NB4 (cell line): ENCODE results near the gene MBOAT1.

Experiments
- DNase-seq: peaks from one replicate; pipeline ENCODE4 v3.0.0; 2010; ENCODE audit warnings: low read depth
- H3K4me3 ChIP-seq: one replicate; pipeline ENCODE4 v1.5.1; 2011; ENCODE audit warnings: mild to moderate bottlenecking, low read depth, low read length, moderate library complexity
- MYC ChIP-seq: IDR thresholded peaks from 2 replicates; pipeline ENCODE4 v1.6.1; 2011; ENCODE audit warnings: low read depth, low read length
- POLR2A ChIP-seq: IDR thresholded peaks from 2 replicates; pipeline ENCODE4 v1.6.1; 2011; ENCODE audit warnings: mild to moderate bottlenecking; ENCODE audit not compliant: insufficient read length; ENCODE audit errors: extremely low read depth
- TF ChIP-seq, protein P1 (sequence below): IDR thresholded peaks from 2 replicates; pipeline ENCODE4 v1.6.1; 2011; ENCODE audit warnings: low read depth, low read length
- TF ChIP-seq, protein P2 (sequence below): IDR thresholded peaks from one replicate; pipeline ENCODE4 v1.5.1; 2012; ENCODE audit warnings: low read depth, low read length

Gene MBOAT1

DNA sequence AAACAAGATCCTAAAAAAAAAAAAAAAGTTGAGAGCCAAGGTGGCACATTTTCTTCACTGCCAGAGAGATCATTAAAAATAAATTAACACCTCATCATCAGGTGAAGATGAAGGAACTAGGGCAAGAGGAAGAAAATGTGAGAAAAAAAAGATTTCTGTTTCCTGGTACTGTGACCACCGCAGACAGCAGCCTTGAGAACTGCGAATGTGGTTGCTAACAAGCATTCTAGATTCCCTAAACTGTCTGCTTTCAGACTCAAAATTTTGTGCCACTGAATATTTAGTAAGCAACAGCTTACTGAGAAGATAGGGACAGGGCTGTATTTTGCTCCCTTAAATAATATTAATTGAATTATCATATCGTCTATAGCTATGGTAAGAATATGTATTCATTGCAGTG, 24.1 kb upstream of the MBOAT1 start:
- TF ChIP-seq, protein P1, sequence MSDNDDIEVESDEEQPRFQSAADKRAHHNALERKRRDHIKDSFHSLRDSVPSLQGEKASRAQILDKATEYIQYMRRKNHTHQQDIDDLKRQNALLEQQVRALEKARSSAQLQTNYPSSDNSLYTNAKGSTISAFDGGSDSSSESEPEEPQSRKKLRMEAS = no peak
- TF ChIP-seq POLR2A (no peak), MYC (no peak)
- TF ChIP-seq, protein P2, sequence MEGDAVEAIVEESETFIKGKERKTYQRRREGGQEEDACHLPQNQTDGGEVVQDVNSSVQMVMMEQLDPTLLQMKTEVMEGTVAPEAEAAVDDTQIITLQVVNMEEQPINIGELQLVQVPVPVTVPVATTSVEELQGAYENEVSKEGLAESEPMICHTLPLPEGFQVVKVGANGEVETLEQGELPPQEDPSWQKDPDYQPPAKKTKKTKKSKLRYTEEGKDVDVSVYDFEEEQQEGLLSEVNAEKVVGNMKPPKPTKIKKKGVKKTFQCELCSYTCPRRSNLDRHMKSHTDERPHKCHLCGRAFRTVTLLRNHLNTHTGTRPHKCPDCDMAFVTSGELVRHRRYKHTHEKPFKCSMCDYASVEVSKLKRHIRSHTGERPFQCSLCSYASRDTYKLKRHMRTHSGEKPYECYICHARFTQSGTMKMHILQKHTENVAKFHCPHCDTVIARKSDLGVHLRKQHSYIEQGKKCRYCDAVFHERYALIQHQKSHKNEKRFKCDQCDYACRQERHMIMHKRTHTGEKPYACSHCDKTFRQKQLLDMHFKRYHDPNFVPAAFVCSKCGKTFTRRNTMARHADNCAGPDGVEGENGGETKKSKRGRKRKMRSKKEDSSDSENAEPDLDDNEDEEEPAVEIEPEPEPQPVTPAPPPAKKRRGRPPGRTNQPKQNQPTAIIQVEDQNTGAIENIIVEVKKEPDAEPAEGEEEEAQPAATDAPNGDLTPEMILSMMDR = no peak
- DNase-seq = no peak
- H3K4me3 ChIP-seq = no peak overlapping the region

DNA sequence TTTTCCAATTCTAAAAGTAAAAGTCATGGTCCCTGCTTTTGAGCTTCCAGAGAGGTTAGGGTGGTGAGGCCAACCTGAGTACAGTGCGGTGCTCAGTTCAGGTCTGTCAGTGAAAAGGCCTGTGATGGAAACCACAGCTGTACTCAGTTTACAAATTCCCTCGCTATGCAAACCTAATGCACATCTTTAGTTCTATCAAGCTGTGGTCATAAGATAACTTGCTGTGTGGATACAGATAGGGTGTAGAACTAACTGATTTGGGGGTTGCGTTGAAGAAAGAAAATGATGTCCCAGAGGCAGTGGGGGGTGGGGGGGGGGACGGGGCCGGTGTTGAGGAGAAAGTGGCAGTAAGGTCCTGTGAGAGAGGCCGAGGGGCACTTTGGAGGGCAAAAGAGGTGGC, 22.8 kb upstream of the MBOAT1 start:
- H3K4me3 ChIP-seq = no peak overlapping the region
- TF ChIP-seq, protein P1 = no peak
- TF ChIP-seq, protein P2 = no peak
- DNase-seq = no peak

DNA sequence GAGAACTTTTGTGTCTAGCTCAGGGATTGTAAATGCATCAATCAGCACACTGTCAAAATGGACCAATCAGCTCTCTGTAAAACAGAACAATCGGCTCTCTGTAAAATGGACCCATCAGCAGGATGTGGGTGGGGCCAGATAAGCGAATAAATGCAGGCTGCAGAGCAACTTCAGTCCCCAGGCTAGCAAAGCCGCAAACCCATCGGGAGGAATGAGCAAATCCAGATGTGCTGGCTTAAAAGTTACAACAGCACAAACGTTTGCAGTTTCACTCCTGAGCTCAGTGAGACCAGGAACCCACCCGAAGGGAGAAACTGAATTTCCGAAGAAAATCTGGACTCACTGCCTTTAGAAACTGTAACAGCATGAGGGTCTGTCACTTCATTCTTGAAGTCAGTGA, 21.9 kb upstream of the MBOAT1 start:
- TF ChIP-seq POLR2A (no peak), MYC (no peak)
- TF ChIP-seq, protein P1 = no peak
- TF ChIP-seq, protein P2 = no peak
- no peak for DNase-seq
- no peak overlapping the region for H3K4me3 ChIP-seq

DNA sequence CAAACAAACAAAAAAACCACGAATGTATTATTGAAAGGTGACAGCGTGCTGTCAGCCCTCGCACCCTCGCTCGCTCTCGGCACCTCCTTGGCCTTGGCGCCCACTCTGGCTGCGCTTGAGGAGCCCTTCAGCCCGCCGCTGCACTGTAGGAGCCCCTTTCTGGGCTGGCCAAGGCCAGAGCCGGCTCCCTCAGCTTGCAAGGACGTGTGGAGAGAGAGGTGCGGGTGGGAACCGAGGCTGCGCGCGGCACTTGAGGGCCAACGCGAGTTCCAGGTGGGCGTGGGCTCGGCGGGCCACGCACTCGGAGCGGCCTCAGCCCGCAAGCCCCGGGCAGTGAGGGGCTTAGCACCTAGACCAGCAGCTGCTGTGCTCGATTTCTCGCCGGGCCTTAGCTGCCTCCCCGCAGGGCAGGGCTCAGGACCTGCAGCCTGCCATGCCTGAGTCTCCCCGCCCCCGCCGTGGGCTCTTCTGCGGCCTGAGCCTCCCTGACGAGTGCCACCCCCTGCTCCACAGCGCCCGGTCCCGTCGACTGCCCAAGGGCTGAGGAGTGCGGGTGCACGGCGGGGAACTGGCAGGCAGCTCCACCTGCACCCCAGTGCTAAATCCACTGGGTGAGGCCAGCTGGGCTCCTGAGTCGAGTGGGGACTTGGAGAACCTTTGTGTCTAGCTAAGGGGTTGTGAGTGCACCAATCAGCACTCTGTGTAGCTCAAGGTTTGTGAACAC, 20.9 kb upstream of the MBOAT1 start:
- no peak overlapping the region for H3K4me3 ChIP-seq
- TF ChIP-seq, protein P2 = no peak
- TF ChIP-seq, protein P1 = no peak
- TF ChIP-seq MYC (no peak), POLR2A (no peak)
- DNase-seq = no peak

DNA sequence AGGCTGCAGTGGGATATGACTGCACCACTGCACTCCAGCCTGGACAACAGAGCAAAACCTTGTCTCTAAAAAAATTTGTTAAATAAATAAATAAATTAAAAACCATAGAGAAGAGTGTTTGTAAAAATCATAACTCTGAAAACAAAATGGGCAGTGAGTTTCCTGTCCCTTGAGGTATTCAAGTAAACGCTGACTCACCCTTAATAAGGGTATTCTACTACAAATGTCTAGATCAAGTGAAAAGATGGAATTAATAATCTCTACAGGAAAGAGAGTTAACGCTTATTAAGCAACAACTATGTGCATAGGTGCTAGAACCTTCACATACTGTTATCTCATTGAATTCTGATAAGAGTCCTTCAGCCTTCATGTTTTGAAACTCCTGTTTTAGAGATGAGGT, 19.9 kb upstream of the MBOAT1 start:
- DNase-seq = no peak
- no peak overlapping the region for H3K4me3 ChIP-seq
- TF ChIP-seq, protein P2 = no peak
- TF ChIP-seq POLR2A = no peak
- no peak for TF ChIP-seq MYC
- TF ChIP-seq, protein P1 = no peak
